Ectodermal cell (in vitro differentiated cells): Measurements from ENCODE around the gene NR6A1.

Experiments
- H3K27ac ChIP-seq: 2 replicates; pipeline ENCODE4 v1.7.0; 2013; ENCODE audit warnings: mild to moderate bottlenecking, low read depth, low read length; ENCODE audit not compliant: insufficient read depth, poor library complexity, severe bottlenecking
- H3K27me3 ChIP-seq: 2 replicates; pipeline ENCODE4 v1.7.0; 2013; ENCODE audit warnings: mild to moderate bottlenecking, low read length; ENCODE audit not compliant: insufficient read depth, control insufficient read depth, poor library complexity, severe bottlenecking
- H3K36me3 ChIP-seq: one replicate; pipeline ENCODE4 v1.7.0; 2013; ENCODE audit warnings: low read length; ENCODE audit not compliant: control insufficient read depth, insufficient read depth
- H3K4me1 ChIP-seq: one replicate; pipeline ENCODE4 v1.7.0; 2013; ENCODE audit warnings: low read length; ENCODE audit not compliant: control insufficient read depth, insufficient read depth
- H3K4me3 ChIP-seq: 2 replicates; pipeline ENCODE4 v1.7.0; 2013; ENCODE audit warnings: low read depth, low read length, control low read depth; ENCODE audit not compliant: insufficient read depth
- H3K9me3 ChIP-seq: 2 replicates; pipeline ENCODE4 v1.7.0; 2013; ENCODE audit warnings: mild to moderate bottlenecking, low read length, moderate library complexity; ENCODE audit not compliant: control insufficient read depth
- WGBS, 2 experiments: methylation state at CpG; one replicate each; pipeline ENCODE4 v1.1.7; 2013; ENCODE audit warnings: missing lambda C conversion rate in 2 of 2; 5-methylcytosine and 5-hydroxymethylcytosine counted together

Gene NR6A1

DNA sequence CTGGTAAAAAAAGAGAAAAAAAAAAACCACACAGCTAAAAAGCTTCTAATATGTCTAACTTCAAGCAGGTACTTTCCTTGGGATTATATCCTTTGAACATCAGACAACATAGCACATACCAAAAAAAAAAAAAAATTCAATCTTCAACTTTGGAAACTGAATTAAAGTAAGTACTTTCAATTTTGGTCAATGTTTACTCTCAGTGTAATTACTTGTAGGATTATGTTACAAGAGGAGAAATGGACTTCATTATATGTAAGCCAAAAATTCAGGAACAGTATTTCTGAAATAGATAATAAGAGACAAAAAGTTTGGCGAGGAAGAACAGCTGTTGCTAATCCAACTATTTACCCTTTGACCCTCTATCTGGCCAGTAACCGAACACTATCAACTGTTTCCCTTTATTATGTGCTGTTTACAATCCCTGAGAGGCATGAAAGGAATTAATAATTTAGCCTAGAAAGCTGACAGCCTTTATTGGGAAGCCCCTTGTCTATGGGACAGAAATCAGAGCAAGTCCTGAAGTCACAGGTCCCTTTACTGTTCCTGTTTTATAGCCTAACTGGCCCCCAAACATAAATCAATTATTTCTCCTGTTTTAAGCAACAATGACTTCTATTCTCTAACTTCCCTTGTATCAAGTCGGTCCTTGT lies 46.6 kb downstream of the NR6A1 start:
- no peak overlapping the region for H3K27ac ChIP-seq
- H3K9me3 ChIP-seq, result no peaks in the 10 kb centered on the region
- no peak overlapping the region for H3K4me3 ChIP-seq
- H3K36me3 ChIP-seq, result no peaks in the 10 kb centered on the region
- WGBS, 2 experiments, result 89 to 94% methylated on average over 3 of the region's 3 CpGs
- H3K4me1 ChIP-seq, result no peaks in the 10 kb centered on the region
- no peaks in the 10 kb centered on the region for H3K27me3 ChIP-seq

DNA sequence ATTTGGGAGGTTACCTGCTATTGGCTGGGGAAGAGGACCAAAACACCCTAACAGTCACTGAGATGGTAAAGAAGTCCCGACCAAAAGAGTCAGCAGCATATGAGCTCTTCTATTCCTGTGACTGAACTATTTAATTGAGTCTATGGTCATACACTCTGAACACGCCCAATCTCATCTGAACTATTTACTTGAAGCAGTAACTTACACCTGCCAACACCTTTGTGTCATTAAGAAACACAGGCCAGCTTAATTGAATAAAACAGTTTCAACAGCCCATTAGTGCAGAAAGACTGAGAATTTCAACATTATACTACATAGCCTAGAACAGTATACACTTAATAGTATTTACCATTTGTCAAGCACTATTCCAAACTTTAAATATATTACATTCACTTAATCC lies 47.8 kb downstream of the NR6A1 start:
- no peaks in the 10 kb centered on the region for H3K27me3 ChIP-seq
- no peaks in the 10 kb centered on the region for H3K4me1 ChIP-seq
- no peaks in the 10 kb centered on the region for H3K36me3 ChIP-seq
- H3K9me3 ChIP-seq, result no peaks in the 10 kb centered on the region
- no peak overlapping the region for H3K27ac ChIP-seq
- 86 to 93% methylated on average over 2 of the region's 2 CpGs for WGBS, 2 experiments
- H3K4me3 ChIP-seq, result no peak overlapping the region

DNA sequence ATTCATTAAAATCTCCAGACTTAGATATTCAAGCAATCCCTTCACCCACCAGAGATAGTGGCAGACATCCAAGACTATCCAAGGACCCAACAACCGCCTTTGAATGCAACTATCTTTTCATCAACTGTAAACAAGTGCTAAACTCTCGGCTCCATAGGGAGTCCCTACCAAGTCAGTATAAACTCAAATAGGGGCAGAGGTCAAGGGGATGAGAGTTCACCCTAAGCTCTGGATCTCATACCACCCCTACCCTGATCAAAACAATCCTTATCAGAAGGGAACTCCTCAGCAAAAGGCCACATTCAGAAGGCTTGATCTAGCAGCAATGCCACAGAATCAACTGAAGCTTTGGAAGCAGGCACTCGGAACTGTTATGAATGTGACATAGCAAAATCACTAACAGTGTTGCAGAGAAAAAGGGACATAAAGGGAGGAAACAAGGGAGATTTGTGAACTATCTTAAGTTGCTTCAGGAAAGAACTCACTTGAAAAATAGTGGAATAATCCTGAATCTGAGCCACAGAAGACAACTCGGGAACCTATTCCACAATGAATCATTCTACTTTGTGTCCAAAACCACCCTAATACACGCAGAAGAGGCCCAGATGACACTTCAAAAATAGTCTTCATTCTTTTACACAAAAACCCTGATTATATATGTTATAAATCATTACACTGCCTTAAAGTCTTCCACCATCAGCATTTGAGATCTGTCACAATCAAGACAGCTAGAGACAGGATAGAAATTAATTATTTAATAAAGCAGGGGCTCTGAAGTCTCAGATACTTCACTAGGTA lies 49.8 kb downstream of the NR6A1 start:
- no peaks in the 10 kb centered on the region for H3K36me3 ChIP-seq
- H3K4me3 ChIP-seq, result no peak overlapping the region
- WGBS, 2 experiments, result 73 to 76% methylated on average over 5 of the region's 5 CpGs
- no peaks in the 10 kb centered on the region for H3K27me3 ChIP-seq
- H3K4me1 ChIP-seq, result no peaks in the 10 kb centered on the region
- no peak overlapping the region for H3K27ac ChIP-seq
- H3K9me3 ChIP-seq, result no peaks in the 10 kb centered on the region

GRCh38 chr9:124720429-124721108 lies 50.5 kb downstream of the NR6A1 start:
- Histone ChIP-seq H3K36me3 (no peaks in the 10 kb centered on the region), H3K27ac (no peak overlapping the region), H3K4me3 (no peak overlapping the region), H3K4me1 (no peaks in the 10 kb centered on the region), H3K27me3 (no peaks in the 10 kb centered on the region), H3K9me3 (no peaks in the 10 kb centered on the region)
- 92 to 98% methylated on average over 3 of the region's 3 CpGs for WGBS, 2 experiments

DNA sequence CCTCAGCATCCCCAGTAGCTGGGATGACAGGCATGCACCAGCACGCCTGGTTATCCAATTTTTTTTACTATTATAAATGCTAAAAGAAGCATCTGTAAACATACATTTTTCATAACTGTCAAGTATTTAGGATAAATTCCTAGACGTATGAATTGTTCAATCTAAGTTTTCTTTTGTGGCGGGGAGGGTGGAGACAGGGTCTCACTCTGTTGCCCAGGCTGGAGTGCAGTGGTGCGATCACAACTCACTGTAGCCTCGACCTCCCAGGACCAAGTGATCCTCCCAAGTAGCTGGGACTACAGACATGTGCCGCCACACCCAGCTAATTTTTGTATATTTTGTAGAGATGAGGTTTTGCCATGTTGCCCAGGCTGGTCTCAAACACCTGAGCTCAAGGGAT lies 52.2 kb downstream of the NR6A1 start:
- H3K4me3 ChIP-seq, result no peak overlapping the region
- H3K27me3 ChIP-seq, result no peaks in the 10 kb centered on the region
- 90 to 94% methylated on average over 5 to 6 of the region's 6 CpGs for WGBS, 2 experiments
- no peaks in the 10 kb centered on the region for H3K4me1 ChIP-seq
- H3K36me3 ChIP-seq, result no peaks in the 10 kb centered on the region
- no peak overlapping the region for H3K27ac ChIP-seq
- no peaks in the 10 kb centered on the region for H3K9me3 ChIP-seq

- 95 to 96% methylated on average over 2 of the region's 2 CpGs for WGBS, 2 experiments
- no peaks in the 10 kb centered on the region for H3K27me3 ChIP-seq
- H3K4me3 ChIP-seq, result no peak overlapping the region
- H3K9me3 ChIP-seq, result no peaks in the 10 kb centered on the region
- H3K4me1 ChIP-seq, result no peaks in the 10 kb centered on the region
- H3K36me3 ChIP-seq, result no peaks in the 10 kb centered on the region
- H3K27ac ChIP-seq, result no peak overlapping the region
These were observed 53.5 kb downstream of the NR6A1 start for GRCh38 chr9:124717597-124717996.

DNA sequence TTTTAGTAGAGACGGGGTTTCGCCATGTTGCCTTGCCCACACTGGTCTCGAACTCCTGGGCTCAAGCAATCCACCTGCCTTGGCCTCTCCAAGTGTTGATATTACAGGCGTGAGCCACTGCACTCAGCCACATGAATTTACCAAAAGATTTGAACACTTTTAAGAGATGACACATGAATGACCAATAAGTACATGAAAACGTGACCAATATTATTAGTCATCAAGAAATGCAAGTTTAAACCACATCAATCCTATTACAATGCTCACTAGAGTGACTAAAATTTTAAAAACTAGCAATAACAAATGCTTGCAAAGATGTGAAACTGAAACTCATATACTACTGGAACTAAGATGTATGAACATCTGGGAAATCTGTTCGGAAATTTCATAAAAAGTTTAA lies 54.3 kb downstream of the NR6A1 start:
- no peak overlapping the region for H3K27ac ChIP-seq
- WGBS, 2 experiments, result 97% methylated on average over 5 to 6 of the region's 6 CpGs
- H3K4me1 ChIP-seq, result no peaks in the 10 kb centered on the region

DNA sequence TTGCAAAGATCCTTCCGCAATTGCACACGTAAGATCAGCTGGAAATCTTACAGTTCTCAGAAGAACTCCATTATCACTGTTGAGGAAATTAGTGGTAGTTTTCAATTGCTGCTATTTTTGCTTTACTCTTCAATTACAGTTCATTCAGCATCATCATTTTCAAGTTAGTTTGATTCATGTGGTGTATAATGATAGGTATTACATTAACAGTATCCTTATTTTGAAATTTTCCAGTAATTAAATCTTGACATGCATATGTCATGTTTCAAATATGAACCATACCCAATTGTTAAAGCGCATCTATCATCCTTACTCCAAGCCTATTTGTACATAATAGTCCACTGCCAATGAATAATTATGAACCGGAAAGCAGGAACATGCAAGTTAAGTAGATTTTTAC lies 60.3 kb downstream of the NR6A1 start:
- H3K36me3 ChIP-seq, result no peaks in the 10 kb centered on the region
- H3K27ac ChIP-seq, result no peak overlapping the region
- no peaks in the 10 kb centered on the region for H3K27me3 ChIP-seq
- no peaks in the 10 kb centered on the region for H3K9me3 ChIP-seq
- H3K4me3 ChIP-seq, result no peak overlapping the region
- no peaks in the 10 kb centered on the region for H3K4me1 ChIP-seq
- 93 to 97% methylated on average over 3 to 4 of the region's 4 CpGs for WGBS, 2 experiments

More for the DNA sequence above, 54.3 kb downstream of the NR6A1 start:
- H3K27me3 ChIP-seq, result no peaks in the 10 kb centered on the region
- H3K4me3 ChIP-seq, result no peak overlapping the region
- no peaks in the 10 kb centered on the region for H3K36me3 ChIP-seq
- no peaks in the 10 kb centered on the region for H3K9me3 ChIP-seq

DNA sequence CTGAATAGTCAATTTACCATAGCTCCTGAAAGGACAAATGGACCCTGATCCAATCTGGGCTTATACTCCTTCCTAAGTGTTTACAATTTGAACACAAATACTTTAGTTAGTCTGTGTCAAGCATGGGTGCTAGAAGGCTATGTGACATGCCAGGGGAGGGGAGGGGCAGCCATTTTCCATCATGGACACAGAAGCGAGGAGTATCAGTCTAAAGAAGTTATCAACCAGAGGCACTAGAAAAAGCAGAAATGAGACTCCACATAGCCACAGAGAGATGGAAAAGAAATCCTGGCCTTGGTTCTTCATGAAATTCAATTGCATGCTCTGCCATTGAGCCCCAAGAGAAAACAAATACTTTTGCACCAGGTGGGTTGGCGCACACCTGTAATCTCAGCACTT lies 61.8 kb downstream of the NR6A1 start:
- no peak overlapping the region for H3K27ac ChIP-seq
- WGBS, 2 experiments, result 93% methylated on average over 2 of the region's 2 CpGs
- no peaks in the 10 kb centered on the region for H3K36me3 ChIP-seq
- H3K9me3 ChIP-seq, result no peaks in the 10 kb centered on the region
- no peaks in the 10 kb centered on the region for H3K4me1 ChIP-seq
- H3K27me3 ChIP-seq, result no peaks in the 10 kb centered on the region
- H3K4me3 ChIP-seq, result no peak overlapping the region

- Histone ChIP-seq H3K27ac (no peak overlapping the region), H3K9me3 (no peaks in the 10 kb centered on the region), H3K4me3 (no peak overlapping the region), H3K4me1 (no peaks in the 10 kb centered on the region), H3K27me3 (no peaks in the 10 kb centered on the region), H3K36me3 (peaks cover under 1% of the 10 kb centered on the region)
- WGBS, 2 experiments, result 94 to 95% methylated on average over 1 of the region's 1 CpG
These were observed 62.3 kb downstream of the NR6A1 start for GRCh38 chr9:124708633-124709291.
